Fibroblast of upper back skin (primary cell): Measurements from ENCODE around the gene MYO19.
"Not testable (repeated sequence)": the region's sequence is repeated elsewhere in the genome, so short reads cannot be mapped to it uniquely, and the experiment has no call there.

Experiments used
- DNase-seq: peaks from one replicate; pipeline ENCODE4 v3.0.0-alpha.2; 2013

Gene MYO19

DNA sequence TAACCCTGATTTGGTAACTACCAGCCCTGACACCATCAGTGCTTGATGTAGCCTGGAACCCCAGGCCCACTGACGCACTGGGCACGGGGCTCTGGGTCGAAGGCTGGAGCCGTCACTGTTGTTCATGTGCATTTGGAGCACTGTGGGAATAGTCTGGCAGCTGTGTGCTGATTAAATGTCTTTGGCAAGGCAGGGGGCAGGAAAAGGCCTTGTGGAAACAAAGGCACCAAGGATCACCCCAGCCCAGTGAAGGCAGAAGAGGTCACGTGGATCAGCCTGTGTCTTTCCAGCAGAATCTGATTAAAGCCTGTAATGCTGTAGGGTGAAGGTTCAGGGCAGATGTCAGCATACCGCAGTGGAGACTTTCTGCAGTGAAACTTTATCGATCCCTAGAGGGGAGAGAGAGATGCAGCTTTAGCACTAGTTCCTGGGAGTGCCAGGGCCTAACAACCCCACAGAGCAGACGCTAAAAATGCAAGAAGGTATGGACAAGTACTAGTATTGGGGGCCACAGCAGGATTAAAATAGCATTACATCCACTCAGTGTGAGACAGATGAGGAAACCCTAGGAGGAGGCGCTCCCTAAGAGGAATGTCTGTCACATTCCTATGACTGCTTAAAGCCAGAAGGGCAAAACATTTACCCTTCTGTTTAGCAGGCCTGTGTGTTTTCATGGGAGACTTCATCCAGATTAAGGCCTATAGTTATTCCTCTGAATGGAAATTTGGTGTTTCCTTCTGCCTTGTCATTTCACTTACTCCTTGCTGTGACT, 38.5 kb downstream of the MYO19 start:
- no peak for DNase-seq

GRCh38 chr17:36495076-36495578, 39.5 kb downstream of the MYO19 start:
- DNase-seq: no peak

- no peak for DNase-seq
Measured at GRCh38 chr17:36494674-36495073, 40.0 kb downstream of the MYO19 start.

- DNase-seq: no peak
Measured at GRCh38 chr17:36493956-36494355, 40.7 kb downstream of the MYO19 start.

- peak; percentile 93 for DNase-seq
Measured at GRCh38 chr17:36486204-36487194, 48.2 kb downstream of the MYO19 start, which contains the start of gene ZNHIT3. TSS of gene ZNHIT3 (plus strand) at chr17:36486681. CDS start at chr17:36486700, 19 bp downstream.

DNA sequence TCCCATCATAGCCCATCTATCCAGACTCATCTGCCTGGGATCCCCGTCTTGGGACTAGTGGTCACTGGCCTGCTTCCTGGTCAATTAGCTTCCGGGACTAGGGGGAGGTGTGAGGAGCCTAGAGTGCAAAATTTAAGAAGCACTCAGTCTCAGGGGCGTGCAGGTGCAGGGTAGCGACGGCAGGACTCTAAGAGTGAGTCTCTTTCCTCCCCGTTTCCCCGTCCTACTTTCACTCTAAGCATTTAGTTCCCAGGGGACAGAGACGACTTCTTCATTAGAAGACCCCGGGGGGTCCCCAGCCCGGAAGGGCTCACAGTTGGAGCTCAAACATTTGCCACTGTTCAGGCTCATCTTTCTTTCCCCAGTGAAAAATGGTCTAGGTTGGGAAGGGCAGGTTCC, 48.9 kb downstream of the MYO19 start:
- DNase-seq: no peak

- DNase-seq: no peak
Measured at GRCh38 chr17:36485027-36485426, 49.6 kb downstream of the MYO19 start.

- not testable (repeated sequence) for DNase-seq
Measured at GRCh38 chr17:36484021-36484420, 50.6 kb downstream of the MYO19 start.

- DNase-seq: peak; percentile 69
Measured at GRCh38 chr17:36482611-36483504, 51.8 kb downstream of the MYO19 start.

- no peak for DNase-seq
Measured at GRCh38 chr17:36481829-36482228, 52.8 kb downstream of the MYO19 start.

GRCh38 chr17:36475346-36475970, 59.2 kb downstream of the MYO19 start:
- DNase-seq: peak; percentile 3

- no peak for DNase-seq
Measured at GRCh38 chr17:36474571-36474970, 60.1 kb downstream of the MYO19 start.

DNA sequence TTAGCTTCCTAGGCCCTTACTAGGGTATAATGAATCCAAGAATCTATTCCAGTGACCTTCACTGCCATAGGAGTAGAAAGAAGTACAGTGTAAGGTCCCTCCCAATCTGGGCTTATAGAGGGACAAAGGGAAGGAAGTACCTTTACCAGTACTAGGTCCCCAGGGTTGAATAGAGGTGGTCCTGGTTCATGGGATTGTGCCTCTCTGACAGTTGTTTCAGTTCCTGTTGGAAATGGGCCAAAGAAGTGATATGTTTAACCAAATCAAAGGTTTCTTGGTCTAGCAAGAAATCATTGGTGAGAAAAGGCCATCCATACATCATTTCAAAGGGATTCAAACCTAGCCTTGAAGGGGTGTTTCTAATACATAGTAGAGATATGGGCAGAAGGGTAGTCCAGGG, 64.2 kb downstream of the MYO19 start:
- DNase-seq: no peak

DNA sequence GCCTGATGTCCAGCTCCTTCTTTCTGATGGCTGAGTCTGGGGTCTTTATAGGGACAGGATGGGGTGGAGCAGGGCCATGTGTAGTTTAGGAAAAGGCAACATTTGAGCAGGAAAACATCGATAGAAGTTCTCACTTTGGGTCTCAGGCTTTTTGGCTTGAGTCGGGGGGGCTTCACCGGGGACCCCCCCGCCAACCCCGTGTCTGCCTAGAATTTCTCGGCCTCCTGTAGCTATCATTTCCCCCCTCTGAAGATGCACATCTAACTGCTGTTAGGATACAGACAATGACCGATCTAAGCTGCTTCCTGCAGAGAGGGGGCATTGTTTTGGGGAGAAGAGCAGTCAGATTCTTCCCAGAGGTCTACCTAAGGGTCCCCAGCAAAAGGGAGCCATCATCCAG, 64.9 kb downstream of the MYO19 start:
- DNase-seq: no peak

GRCh38 chr17:36468903-36469635, 65.6 kb downstream of the MYO19 start:
- DNase-seq: no peak

GRCh38 chr17:36464765-36465088, 69.9 kb downstream of the MYO19 start:
- no peak for DNase-seq

DNA sequence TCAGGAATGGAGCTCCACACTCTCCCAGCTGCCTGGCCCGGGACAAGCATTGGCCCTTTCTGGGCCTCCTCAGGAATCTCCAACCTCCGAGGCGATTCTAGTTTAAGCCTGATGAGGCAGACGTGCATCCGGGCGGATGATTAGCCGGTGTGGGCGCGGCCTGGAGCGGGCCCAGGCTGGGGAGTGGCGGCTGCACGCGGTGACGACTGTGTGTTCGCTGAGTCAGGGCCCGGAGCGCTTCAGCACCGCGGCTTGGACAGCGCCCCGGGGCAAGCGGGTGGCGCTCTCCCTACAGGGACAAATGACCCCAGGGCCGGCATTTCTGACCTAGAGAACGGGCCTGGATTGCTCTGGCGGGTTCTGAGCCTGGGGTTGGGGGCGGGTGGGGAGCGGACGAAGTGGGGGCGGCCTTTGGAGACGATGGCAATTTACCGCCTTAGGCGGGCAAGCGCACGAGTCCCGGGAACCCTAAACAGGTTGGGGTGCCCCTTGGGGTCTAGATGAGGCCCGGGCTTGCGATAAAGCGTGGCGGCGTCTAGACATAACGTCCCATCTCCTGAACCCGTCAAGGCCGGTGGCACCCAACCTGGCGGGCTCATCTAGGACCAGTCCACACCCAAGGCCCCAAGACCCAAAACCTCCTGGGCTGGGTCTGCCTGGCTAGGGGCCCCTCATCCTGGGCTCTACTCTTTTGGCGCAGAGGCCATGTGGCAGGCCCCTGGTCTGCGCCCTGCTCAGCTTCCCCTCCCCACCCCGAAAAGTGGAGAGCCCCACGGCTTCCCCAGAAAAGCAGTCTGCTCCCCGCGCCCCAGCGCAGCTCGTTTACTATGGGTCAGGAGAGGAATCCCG, 70.5 kb downstream of the MYO19 start:
- DNase-seq: peak; percentile 70

GRCh38 chr17:36461330-36462110, 73.1 kb downstream of the MYO19 start:
- DNase-seq: no peak

DNA sequence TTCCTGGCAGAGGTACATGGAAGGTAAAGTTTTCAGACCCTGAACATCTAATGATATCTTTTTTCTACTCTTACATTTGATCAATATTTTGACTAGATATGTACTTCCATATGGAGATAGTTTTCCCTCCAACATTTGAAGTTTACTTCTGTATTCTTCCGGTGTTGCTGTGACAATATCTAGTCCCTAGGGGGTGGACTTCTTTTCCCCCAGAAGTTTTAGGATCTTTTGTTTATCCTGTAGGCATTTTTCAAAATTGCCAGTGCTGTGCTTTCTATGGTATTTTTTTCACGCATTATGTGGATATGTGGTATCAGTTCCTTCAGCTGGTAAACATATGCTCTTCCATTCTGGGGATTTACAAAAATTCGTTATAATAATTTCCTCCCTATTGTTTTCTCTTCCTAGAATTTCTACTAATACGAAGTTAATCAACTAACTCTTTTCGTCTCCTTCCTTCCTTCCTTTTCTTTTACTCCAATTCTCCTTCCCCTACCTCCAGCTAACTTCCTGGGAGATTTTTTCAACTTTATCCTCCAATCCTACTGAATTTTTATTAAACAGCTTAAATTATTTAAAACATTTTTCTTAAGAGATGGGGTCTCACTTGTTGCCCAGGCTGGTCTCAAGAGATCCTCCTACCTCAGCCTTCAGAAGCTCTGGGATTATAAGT, 74.3 kb downstream of the MYO19 start:
- no peak for DNase-seq
